D341Med (cell line): Measurements from ENCODE around the gene MGAT2.
"Not testable (repeated sequence)": the region's sequence is repeated elsewhere in the genome, so short reads cannot be mapped to it uniquely, and the experiment has no call there.

Source experiments
- DNase-seq: peaks from one replicate; pipeline ENCODE4 v3.0.0; 2012; ENCODE audit warnings: low spot score

MGAT2 gene

DNA sequence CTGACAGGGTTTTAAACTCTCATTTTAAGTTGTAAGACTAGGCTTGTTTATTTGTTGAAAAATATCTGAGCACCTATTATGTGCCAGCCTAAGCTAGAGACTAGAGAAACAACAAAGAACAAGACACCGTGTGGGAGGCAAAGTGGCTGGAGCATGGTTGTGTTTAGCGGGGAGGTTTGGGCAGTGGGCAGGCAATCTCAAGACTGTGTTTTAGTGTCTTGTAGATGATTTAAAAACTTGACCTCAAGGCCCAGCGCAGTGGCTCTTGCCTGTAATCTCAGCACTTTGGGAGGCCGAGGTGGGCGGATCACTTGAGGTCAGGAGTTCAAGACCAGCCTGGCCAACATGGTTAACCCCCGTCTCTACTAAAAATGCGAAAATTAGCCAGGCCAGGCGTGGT, 7.9 kb upstream of the MGAT2 start:
- no peak for DNase-seq

DNA sequence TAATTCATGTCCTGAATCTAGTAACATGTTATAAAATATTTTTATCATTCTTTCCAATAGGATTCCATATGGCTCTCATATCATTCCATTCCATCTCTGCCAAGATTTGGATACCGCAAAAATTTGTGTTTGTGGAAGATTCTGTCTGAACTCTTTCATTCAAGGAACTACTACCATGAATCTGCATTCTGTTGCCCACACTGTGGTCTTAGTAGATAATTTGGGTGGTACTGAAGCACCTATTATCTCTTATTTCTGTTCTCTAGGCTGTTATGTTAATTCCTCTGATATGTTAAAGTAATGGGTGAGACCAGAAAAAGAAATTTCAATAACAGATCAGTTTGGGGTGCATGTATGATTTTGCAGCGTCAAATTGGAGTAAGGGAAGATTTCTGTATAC, 6.4 kb upstream of the MGAT2 start:
- no peak for DNase-seq

- DNase-seq = no peak
These were observed 4.8 kb upstream of the MGAT2 start for GRCh38 chr14:49615776-49616175.

GRCh38 chr14:49617852-49618519, 2.6 kb upstream of the MGAT2 start:
- no peak for DNase-seq

DNA sequence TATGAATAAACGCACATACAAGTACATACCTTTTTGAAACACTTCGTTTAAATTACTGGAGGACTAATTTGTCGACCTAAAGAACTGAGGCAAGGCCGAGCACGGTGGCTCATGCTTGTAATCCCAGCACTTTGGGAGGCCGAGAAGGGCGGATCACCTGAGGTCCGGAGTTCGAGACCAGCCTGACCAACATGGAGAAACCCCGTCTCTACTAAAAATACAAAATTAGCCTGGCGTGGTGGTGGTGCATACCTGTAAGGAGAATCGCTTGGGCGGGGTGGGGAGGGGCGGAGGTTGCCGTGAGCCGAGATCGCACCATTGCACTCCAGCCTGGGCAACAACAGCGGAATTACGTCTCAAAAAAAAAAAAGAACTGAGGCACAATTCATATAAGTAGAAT, 1.3 kb upstream of the MGAT2 start:
- not testable (repeated sequence) for DNase-seq

DNA sequence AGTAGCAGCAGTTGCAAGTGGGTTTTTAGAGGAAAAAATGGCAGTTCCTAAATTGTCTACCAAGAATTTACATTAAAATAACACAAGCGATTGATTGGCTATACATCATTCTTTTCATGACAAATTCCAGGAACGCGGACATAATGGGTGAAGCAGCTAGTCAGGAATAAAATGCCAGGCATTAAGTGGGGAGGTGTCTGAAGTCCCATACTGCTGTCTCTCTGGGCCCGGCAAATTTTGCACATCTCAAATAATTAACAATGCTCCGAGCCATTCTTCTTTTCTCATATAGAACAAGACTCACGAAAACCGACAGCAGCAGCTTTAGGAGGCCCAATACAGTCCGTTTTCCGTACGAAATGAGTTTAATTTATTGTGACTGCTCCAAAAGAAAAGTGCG, 869 bp upstream of the MGAT2 start:
- no peak for DNase-seq

DNA sequence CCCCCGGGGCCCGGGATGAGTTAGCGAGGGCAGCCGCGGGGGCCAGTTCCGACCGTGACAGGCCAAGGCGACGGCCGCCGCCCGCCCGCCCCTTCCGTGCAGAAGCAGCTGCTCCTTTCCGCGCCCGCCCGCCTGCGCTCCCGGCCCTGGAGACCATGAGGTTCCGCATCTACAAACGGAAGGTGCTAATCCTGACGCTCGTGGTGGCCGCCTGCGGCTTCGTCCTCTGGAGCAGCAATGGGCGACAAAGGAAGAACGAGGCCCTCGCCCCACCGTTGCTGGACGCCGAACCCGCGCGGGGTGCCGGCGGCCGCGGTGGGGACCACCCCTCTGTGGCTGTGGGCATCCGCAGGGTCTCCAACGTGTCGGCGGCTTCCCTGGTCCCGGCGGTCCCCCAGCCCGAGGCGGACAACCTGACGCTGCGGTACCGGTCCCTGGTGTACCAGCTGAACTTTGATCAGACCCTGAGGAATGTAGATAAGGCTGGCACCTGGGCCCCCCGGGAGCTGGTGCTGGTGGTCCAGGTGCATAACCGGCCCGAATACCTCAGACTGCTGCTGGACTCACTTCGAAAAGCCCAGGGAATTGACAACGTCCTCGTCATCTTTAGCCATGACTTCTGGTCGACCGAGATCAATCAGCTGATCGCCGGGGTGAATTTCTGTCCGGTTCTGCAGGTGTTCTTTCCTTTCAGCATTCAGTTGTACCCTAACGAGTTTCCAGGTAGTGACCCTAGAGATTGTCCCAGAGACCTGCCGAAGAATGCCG, 699 bp downstream of the MGAT2 start:
- DNase-seq = peak; percentile 79

DNA sequence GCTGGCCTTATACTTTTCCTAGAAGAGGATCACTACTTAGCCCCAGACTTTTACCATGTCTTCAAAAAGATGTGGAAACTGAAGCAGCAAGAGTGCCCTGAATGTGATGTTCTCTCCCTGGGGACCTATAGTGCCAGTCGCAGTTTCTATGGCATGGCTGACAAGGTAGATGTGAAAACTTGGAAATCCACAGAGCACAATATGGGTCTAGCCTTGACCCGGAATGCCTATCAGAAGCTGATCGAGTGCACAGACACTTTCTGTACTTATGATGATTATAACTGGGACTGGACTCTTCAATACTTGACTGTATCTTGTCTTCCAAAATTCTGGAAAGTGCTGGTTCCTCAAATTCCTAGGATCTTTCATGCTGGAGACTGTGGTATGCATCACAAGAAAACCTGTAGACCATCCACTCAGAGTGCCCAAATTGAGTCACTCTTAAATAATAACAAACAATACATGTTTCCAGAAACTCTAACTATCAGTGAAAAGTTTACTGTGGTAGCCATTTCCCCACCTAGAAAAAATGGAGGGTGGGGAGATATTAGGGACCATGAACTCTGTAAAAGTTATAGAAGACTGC, 1.5 kb downstream of the MGAT2 start:
- no peak for DNase-seq

GRCh38 chr14:49623387-49623786, 2.8 kb downstream of the MGAT2 start:
- no peak for DNase-seq

DNA sequence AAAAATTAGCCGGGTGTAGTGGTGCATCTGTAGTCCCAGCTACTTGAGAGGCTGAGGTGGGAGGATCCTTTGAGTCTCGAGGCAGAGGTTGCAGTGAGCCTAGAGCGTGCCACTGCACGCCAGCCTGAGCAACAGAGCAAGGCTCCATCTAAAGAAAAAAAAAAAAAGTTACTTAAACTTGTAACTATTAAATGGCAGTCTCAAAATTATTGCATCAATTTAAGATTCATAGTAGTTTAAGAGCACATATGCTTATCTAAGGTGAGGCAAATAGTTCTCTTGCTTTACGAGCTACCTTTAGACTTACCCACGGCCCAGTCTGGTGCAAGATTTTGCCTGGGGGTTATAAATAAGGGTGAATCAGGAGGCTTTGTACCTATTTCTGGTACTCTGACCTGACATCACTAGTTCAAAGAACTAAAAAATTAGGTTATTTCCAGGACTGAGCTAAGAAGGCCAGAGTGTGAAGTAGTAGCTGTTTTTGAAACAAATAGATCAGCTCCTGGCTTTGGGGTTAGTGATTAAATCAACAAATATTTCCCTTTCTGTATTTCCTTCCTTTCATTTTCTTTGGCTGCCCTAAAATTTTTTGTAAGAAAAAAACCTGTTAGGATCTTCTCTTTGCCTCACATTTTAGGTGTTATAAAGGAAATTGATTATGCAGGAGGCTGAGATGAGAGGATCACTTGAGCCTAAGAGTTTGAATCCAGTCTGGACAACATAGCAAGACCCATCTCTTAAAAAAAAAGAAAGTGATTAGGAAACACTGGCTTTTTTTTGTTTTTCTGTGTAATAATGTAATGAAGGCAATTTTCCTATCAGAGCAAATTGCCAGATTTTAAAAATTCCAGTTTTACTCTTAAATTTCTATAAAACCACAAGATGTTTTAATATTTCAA, 3.6 kb downstream of the MGAT2 start:
- DNase-seq = no peak

GRCh38 chr14:49633640-49634546, 13.3 kb downstream of the MGAT2 start:
- DNase-seq = peak; percentile 94

- DNase-seq = peak; percentile 76
These were observed 14.1 kb downstream of the MGAT2 start, which contains the start of gene DNAAF2 for GRCh38 chr14:49634547-49635334. DNAAF2 (minus strand) TSS chr14:49635244; CDS start chr14:49635149, 95 bp downstream.

GRCh38 chr14:49636866-49637265, 16.3 kb downstream of the MGAT2 start:
- DNase-seq = no peak

GRCh38 chr14:49637534-49638078, 17.0 kb downstream of the MGAT2 start:
- no peak for DNase-seq

GRCh38 chr14:49640540-49641417, 20.2 kb downstream of the MGAT2 start:
- DNase-seq = no peak

- peak; percentile 51 for DNase-seq
These were observed 21.1 kb downstream of the MGAT2 start for GRCh38 chr14:49641697-49642129.

GRCh38 chr14:49642163-49642562, 21.6 kb downstream of the MGAT2 start:
- DNase-seq = no peak

GRCh38 chr14:49653508-49653907, 32.9 kb downstream of the MGAT2 start:
- no peak for DNase-seq

DNA sequence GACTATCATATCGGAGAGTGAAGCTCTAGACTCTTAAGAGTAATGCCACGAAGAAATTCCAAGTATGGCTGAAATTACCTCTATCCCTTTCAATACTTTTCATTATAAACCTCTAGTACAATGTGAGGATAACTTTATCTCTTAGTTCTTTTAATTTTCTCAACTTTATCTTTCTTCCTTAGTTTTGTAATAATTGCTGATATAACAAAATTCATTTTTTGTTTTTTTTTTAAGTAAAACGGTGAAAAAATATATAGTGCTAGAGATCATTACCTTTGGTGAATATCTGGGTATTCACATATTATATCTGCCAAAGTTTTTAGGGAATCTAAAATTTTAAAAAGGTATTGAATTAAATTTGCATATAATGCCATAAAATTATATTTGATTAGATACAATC, 33.9 kb downstream of the MGAT2 start:
- DNase-seq = no peak
